ENCODE results near the gene FANCD2OS.

FANCD2OS gene

GRCh38 chr3:10108091-10108490 is at the start of gene FANCD2OS:
Gene FANCD2OS (minus strand): TSS chr3:10108255. CDS start chr3:10104774, 3,481 bp downstream.
- Histone ChIP-seq H3K27me3 (ENCODE audit: control insufficient read depth in 5 of 5, insufficient read depth in 4 of 5, low read length in 5 of 5) (peaks cover 0 to 14% (median 3%) of the 10 kb centered on the region in 5 donors), H3K4me1 (ENCODE audit: control insufficient read depth in 5 of 5, insufficient read depth in 5 of 5, low read length in 5 of 5) (no peaks in the 10 kb centered on the region), H3K9ac (ENCODE audit: low read length in 5 of 5) (no peak within 1 kb of the TSS), H3K27ac (ENCODE audit: low read depth, low read length) (no peak within 1 kb of the TSS), H3K36me3 (ENCODE audit: control insufficient read depth in 5 of 5, insufficient read depth in 5 of 5, low read length in 5 of 5) (no peaks in the 10 kb centered on the region), H3K9me3 (ENCODE audit: control insufficient read depth in 5 of 5, low read length in 5 of 5) (no peaks in the 10 kb centered on the region), H3K4me3 (ENCODE audit: low read depth in 1 of 5, low read length in 5 of 5) (no peak within 1 kb of the TSS)

- Histone ChIP-seq H3K4me3 (ENCODE audit: low read depth in 1 of 5, low read length in 5 of 5) (no peak overlapping the region), H3K9me3 (ENCODE audit: control insufficient read depth in 5 of 5, low read length in 5 of 5) (no peaks in the 10 kb centered on the region), H3K36me3 (ENCODE audit: control insufficient read depth in 5 of 5, insufficient read depth in 5 of 5, low read length in 5 of 5) (peaks cover 2 to 23% (median 3%) of the 10 kb centered on the region in 5 donors), H3K9ac (ENCODE audit: low read length in 5 of 5) (no peak overlapping the region), H3K27me3 (ENCODE audit: control insufficient read depth in 5 of 5, insufficient read depth in 4 of 5, low read length in 5 of 5) (no peaks in the 10 kb centered on the region), H3K27ac (ENCODE audit: low read depth, low read length) (no peak overlapping the region), H3K4me1 (ENCODE audit: control insufficient read depth in 5 of 5, insufficient read depth in 5 of 5, low read length in 5 of 5) (peaks cover 0 to 12% (median 10%) of the 10 kb centered on the region in 5 donors)
Observed at GRCh38 chr3:10157031-10157430, 49.0 kb upstream of the FANCD2OS start.

GRCh38 chr3:10155658-10156057 is 47.6 kb upstream of the FANCD2OS start:
- Histone ChIP-seq H3K4me1 (ENCODE audit: control insufficient read depth in 5 of 5, insufficient read depth in 5 of 5, low read length in 5 of 5) (peaks cover 0 to 8% (median 8%) of the 10 kb centered on the region in 5 donors), H3K27me3 (ENCODE audit: control insufficient read depth in 5 of 5, insufficient read depth in 4 of 5, low read length in 5 of 5) (no peaks in the 10 kb centered on the region), H3K9me3 (ENCODE audit: control insufficient read depth in 5 of 5, low read length in 5 of 5) (no peaks in the 10 kb centered on the region), H3K27ac (ENCODE audit: low read depth, low read length) (no peak overlapping the region), H3K9ac (ENCODE audit: low read length in 5 of 5) (no peak overlapping the region), H3K4me3 (ENCODE audit: low read depth in 1 of 5, low read length in 5 of 5) (no peak overlapping the region), H3K36me3 (ENCODE audit: control insufficient read depth in 5 of 5, insufficient read depth in 5 of 5, low read length in 5 of 5) (peaks cover 3 to 35% (median 12%) of the 10 kb centered on the region in 5 donors)

GRCh38 chr3:10155123-10155472 is 47.0 kb upstream of the FANCD2OS start:
- H3K9ac ChIP-seq (ENCODE audit: low read length in 5 of 5): no peak overlapping the region
- H3K36me3 ChIP-seq (ENCODE audit: control insufficient read depth in 5 of 5, insufficient read depth in 5 of 5, low read length in 5 of 5): peaks cover 8 to 41% (median 15%) of the 10 kb centered on the region in 5 donors
- peaks cover 0 to 2% (median 2%) of the 10 kb centered on the region in 5 donors for H3K4me1 ChIP-seq (ENCODE audit: control insufficient read depth in 5 of 5, insufficient read depth in 5 of 5, low read length in 5 of 5)
- H3K9me3 ChIP-seq (ENCODE audit: control insufficient read depth in 5 of 5, low read length in 5 of 5): no peaks in the 10 kb centered on the region
- H3K27ac ChIP-seq (ENCODE audit: low read depth, low read length): no peak overlapping the region
- H3K4me3 ChIP-seq (ENCODE audit: low read depth in 1 of 5, low read length in 5 of 5): no peak overlapping the region
- H3K27me3 ChIP-seq (ENCODE audit: control insufficient read depth in 5 of 5, insufficient read depth in 4 of 5, low read length in 5 of 5): no peaks in the 10 kb centered on the region

- no peak overlapping the region for H3K9ac ChIP-seq (ENCODE audit: low read length in 5 of 5)
- H3K36me3 ChIP-seq (ENCODE audit: control insufficient read depth in 5 of 5, insufficient read depth in 5 of 5, low read length in 5 of 5): peaks cover 11 to 46% (median 21%) of the 10 kb centered on the region in 5 donors
- H3K27me3 ChIP-seq (ENCODE audit: control insufficient read depth in 5 of 5, insufficient read depth in 4 of 5, low read length in 5 of 5): no peaks in the 10 kb centered on the region
- no peaks in the 10 kb centered on the region for H3K4me1 ChIP-seq (ENCODE audit: control insufficient read depth in 5 of 5, insufficient read depth in 5 of 5, low read length in 5 of 5)
- no peaks in the 10 kb centered on the region for H3K9me3 ChIP-seq (ENCODE audit: control insufficient read depth in 5 of 5, low read length in 5 of 5)
- H3K4me3 ChIP-seq (ENCODE audit: low read depth in 1 of 5, low read length in 5 of 5): no peak overlapping the region
- no peak overlapping the region for H3K27ac ChIP-seq (ENCODE audit: low read depth, low read length)
Observed at GRCh38 chr3:10154335-10155122, 46.5 kb upstream of the FANCD2OS start.

GRCh38 chr3:10150987-10151386 is 42.9 kb upstream of the FANCD2OS start:
- H3K9me3 ChIP-seq (ENCODE audit: control insufficient read depth in 5 of 5, low read length in 5 of 5): no peaks in the 10 kb centered on the region
- no peaks in the 10 kb centered on the region for H3K27me3 ChIP-seq (ENCODE audit: control insufficient read depth in 5 of 5, insufficient read depth in 4 of 5, low read length in 5 of 5)
- H3K4me1 ChIP-seq (ENCODE audit: control insufficient read depth in 5 of 5, insufficient read depth in 5 of 5, low read length in 5 of 5): peaks cover 0 to 3% (median 0%) of the 10 kb centered on the region in 5 donors
- no peak overlapping the region for H3K27ac ChIP-seq (ENCODE audit: low read depth, low read length)
- H3K36me3 ChIP-seq (ENCODE audit: control insufficient read depth in 5 of 5, insufficient read depth in 5 of 5, low read length in 5 of 5): peaks cover 15 to 62% (median 32%) of the 10 kb centered on the region in 5 donors
- no peak overlapping the region for H3K9ac ChIP-seq (ENCODE audit: low read length in 5 of 5)
- no peak overlapping the region for H3K4me3 ChIP-seq (ENCODE audit: low read depth in 1 of 5, low read length in 5 of 5)

- no peak overlapping the region for H3K4me3 ChIP-seq (ENCODE audit: low read depth in 1 of 5, low read length in 5 of 5)
- H3K4me1 ChIP-seq (ENCODE audit: control insufficient read depth in 5 of 5, insufficient read depth in 5 of 5, low read length in 5 of 5): peaks cover 0 to 10% (median 6%) of the 10 kb centered on the region in 5 donors
- no peaks in the 10 kb centered on the region for H3K9me3 ChIP-seq (ENCODE audit: control insufficient read depth in 5 of 5, low read length in 5 of 5)
- peaks cover 12 to 55% (median 30%) of the 10 kb centered on the region in 5 donors for H3K36me3 ChIP-seq (ENCODE audit: control insufficient read depth in 5 of 5, insufficient read depth in 5 of 5, low read length in 5 of 5)
- H3K27me3 ChIP-seq (ENCODE audit: control insufficient read depth in 5 of 5, insufficient read depth in 4 of 5, low read length in 5 of 5): no peaks in the 10 kb centered on the region
- H3K9ac ChIP-seq (ENCODE audit: low read length in 5 of 5): peak overlapping the region in 1 of 5 donors; percentile 24
- no peak overlapping the region for H3K27ac ChIP-seq (ENCODE audit: low read depth, low read length)
Observed at GRCh38 chr3:10149226-10149625, 41.2 kb upstream of the FANCD2OS start.

GRCh38 chr3:10145685-10146084 is 37.6 kb upstream of the FANCD2OS start:
- Histone ChIP-seq H3K9ac (ENCODE audit: low read length in 5 of 5) (no peak overlapping the region), H3K4me3 (ENCODE audit: low read depth in 1 of 5, low read length in 5 of 5) (no peak overlapping the region), H3K27me3 (ENCODE audit: control insufficient read depth in 5 of 5, insufficient read depth in 4 of 5, low read length in 5 of 5) (no peaks in the 10 kb centered on the region), H3K36me3 (ENCODE audit: control insufficient read depth in 5 of 5, insufficient read depth in 5 of 5, low read length in 5 of 5) (peaks cover 12 to 31% (median 20%) of the 10 kb centered on the region in 5 donors), H3K9me3 (ENCODE audit: control insufficient read depth in 5 of 5, low read length in 5 of 5) (no peaks in the 10 kb centered on the region), H3K4me1 (ENCODE audit: control insufficient read depth in 5 of 5, insufficient read depth in 5 of 5, low read length in 5 of 5) (peaks cover 5 to 34% (median 30%) of the 10 kb centered on the region in 5 donors), H3K27ac (ENCODE audit: low read depth, low read length) (no peak overlapping the region)

GRCh38 chr3:10142707-10143560 is 34.9 kb upstream of the FANCD2OS start:
- no peaks in the 10 kb centered on the region for H3K27me3 ChIP-seq (ENCODE audit: control insufficient read depth in 5 of 5, insufficient read depth in 4 of 5, low read length in 5 of 5)
- H3K27ac ChIP-seq (ENCODE audit: low read depth, low read length): peak overlapping the region; percentile 74
- peaks cover 5 to 34% (median 30%) of the 10 kb centered on the region in 5 donors for H3K4me1 ChIP-seq (ENCODE audit: control insufficient read depth in 5 of 5, insufficient read depth in 5 of 5, low read length in 5 of 5)
- H3K9me3 ChIP-seq (ENCODE audit: control insufficient read depth in 5 of 5, low read length in 5 of 5): no peaks in the 10 kb centered on the region
- peak overlapping the region in 3 of 5 donors; percentile 16 to 53 (median 31) for H3K9ac ChIP-seq (ENCODE audit: low read length in 5 of 5)
- H3K36me3 ChIP-seq (ENCODE audit: control insufficient read depth in 5 of 5, insufficient read depth in 5 of 5, low read length in 5 of 5): peaks cover 0 to 11% (median 7%) of the 10 kb centered on the region in 5 donors
- H3K4me3 ChIP-seq (ENCODE audit: low read depth in 1 of 5, low read length in 5 of 5): peak overlapping the region; percentile 71 to 82 (median 81)
